ENCODE measurements around the gene C18orf32. TPM values are rescaled to one million over a fixed set of nuclear protein-coding genes. Genes with fewer than 3 reads are reported as not detected.

The C18orf32 gene
- total and polyA plus RNA-seq, 10 of the 15 experiments (the other 5 are each of a cell fraction or from before 2014, with no cell fraction given) = 11.5 to 67.0 (median 32.9) TPM

GRCh38 chr18:49467019-49467563, 19.9 kb downstream of the C18orf32 start:
- intact Hi-C loops (cut with micrococcal nuclease; ENCODE audit: unreplicated experiment) = no loop called here
- no peak for DNase-seq (ENCODE audit: low read depth, low spot score)
- H3K4me1 ChIP-seq (ENCODE audit: control insufficient read depth, insufficient read depth, low read length) = no peaks in the 10 kb centered on the region
- no peaks in the 10 kb centered on the region for H4K20me1 ChIP-seq (ENCODE audit: control insufficient read depth, insufficient read depth)
- no peak overlapping the region for H3K4me3 ChIP-seq
- H3K36me3 ChIP-seq (ENCODE audit: control insufficient read depth in 2 of 2, insufficient read depth in 2 of 2, low read length in 1 of 2) = no peaks in the 10 kb centered on the region
- no peak overlapping the region for H2AFZ ChIP-seq (ENCODE audit: control insufficient read depth, low read depth, low read length)
- no peaks in the 10 kb centered on the region for H3K9me3 ChIP-seq (replicated peaks; ENCODE audit: control insufficient read depth, insufficient read depth, low read length)
- CTCF ChIA-PET = interaction anchor here (1.0 to 1.4 kb wide), 2 partner anchors 10 to 43 kb away, joined by 3 to 4 read pairs; no protein-coding TSS in a partner anchor
- no peak overlapping the region for H3K4me2 ChIP-seq (ENCODE audit: control insufficient read depth, insufficient read depth)
- BruUV-seq (replicated peaks) = no TSS peak
- WGBS (ENCODE audit: insufficient coverage, insufficient replicate concordance, low lambda C conversion rate, missing lambda C conversion rate) = 75% methylated on average over 2 of the region's 2 CpGs
- H3K9ac ChIP-seq (ENCODE audit: control insufficient read depth, insufficient read depth, low read length) = no peak overlapping the region
- no peaks in the 10 kb centered on the region for H3K79me2 ChIP-seq (ENCODE audit: control insufficient read depth, insufficient read depth, low read length)
- no peaks in the 10 kb centered on the region for H3K27me3 ChIP-seq (replicated peaks in 1 of 2; ENCODE audit: control insufficient read depth in 2 of 2, insufficient read depth in 2 of 2, low read length in 1 of 2)
- SMC1A ChIA-PET (ENCODE audit: uncharacterized antibody, unreplicated experiment) = interaction anchor here (0.9 to 1.3 kb wide), 2 partner anchors 9 to 52 kb away, joined by 3 to 4 read pairs; no protein-coding TSS in a partner anchor
- POLR2A ChIA-PET = interaction anchor here (0.6 kb wide), 1 partner anchor 792 kb away, joined by 4 read pairs; no protein-coding TSS in a partner anchor
- no peak for TF ChIP-seq ESRRA (IDR thresholded peaks at IDR 0.05; ENCODE audit: low read length)
- TF ChIP-seq POU2F2 (IDR thresholded peaks at IDR 0.05; ENCODE audit: borderline replicate concordance, low read depth, low read length) = no peak
- no peak for TF ChIP-seq TCF3 (IDR thresholded peaks at IDR 0.05; ENCODE audit: borderline replicate concordance, insufficient read depth, low read depth, low read length)
- no peak for TF ChIP-seq TCF7 (IDR thresholded peaks at IDR 0.05; ENCODE audit: borderline replicate concordance)
- TF ChIP-seq SMARCA5 (IDR thresholded peaks at IDR 0.05) = no peak
- no peak for TF ChIP-seq NBN (IDR thresholded peaks at IDR 0.05)
- TF ChIP-seq CEBPZ (IDR thresholded peaks at IDR 0.05; ENCODE audit: low read depth, low read length) = no peak
- RAD21 ChIA-PET (ENCODE audit: unreplicated experiment) = interaction anchor here (1.4 kb wide), 1 partner anchor 11 kb away, joined by 3 read pairs; no protein-coding TSS in a partner anchor
- ATAC-seq = no peak
- in situ Hi-C loops (cut with MboI) = no loop called here
- H3K27ac ChIP-seq (ENCODE audit: control insufficient read depth, insufficient read depth) = no peak overlapping the region
- FAIRE-seq = no peak

Measured in GM12878 (cell line).